GM13977 (cell line): ENCODE data around the gene AFP.

Experiments
- DNase-seq: peaks from one replicate; pipeline ENCODE4 v3.0.0; 2012; ENCODE audit warnings: low spot score
- in situ Hi-C: fragments of 300-500 bp; cut with MboI; formaldehyde crosslinking; loops from one replicate; pipeline ENCODE4 v1.12.0; 2022; ENCODE audit warnings: low sequenced_read_pairs, low pct_unique_long_range_greater_than_20kb, mixed read lengths, inconsistent platforms; ENCODE audit not compliant: unreplicated experiment
- TF ChIP-seq, protein P1 (sequence below): IDR thresholded peaks from 2 replicates; pipeline ENCODE4 v1.5.1; 2012; ENCODE audit warnings: mild to moderate bottlenecking, control low read depth; ENCODE audit not compliant: insufficient read depth; ENCODE audit errors: extremely low read depth, missing control alignments

The AFP gene

DNA sequence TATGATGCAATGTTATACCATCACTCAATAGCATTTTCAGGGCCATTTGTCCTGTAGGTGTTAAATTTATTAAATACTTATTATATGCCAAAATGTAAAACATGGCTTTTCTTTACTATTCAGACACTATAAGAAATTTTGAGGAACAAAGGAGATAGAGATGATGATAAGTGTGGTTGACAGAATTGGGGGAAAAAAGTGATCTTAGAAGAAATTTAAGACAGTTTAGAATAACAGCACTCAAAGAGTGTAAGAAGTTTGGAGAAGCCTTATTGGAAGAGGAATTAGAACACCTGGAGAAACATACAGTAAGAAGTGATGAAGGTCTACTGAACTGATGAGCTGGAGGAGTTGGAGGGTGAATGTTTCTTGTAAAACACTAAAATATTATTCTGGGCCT, 12.8 kb upstream of the AFP start:
- in situ Hi-C loops, result no loop called here
- TF ChIP-seq, protein P1, sequence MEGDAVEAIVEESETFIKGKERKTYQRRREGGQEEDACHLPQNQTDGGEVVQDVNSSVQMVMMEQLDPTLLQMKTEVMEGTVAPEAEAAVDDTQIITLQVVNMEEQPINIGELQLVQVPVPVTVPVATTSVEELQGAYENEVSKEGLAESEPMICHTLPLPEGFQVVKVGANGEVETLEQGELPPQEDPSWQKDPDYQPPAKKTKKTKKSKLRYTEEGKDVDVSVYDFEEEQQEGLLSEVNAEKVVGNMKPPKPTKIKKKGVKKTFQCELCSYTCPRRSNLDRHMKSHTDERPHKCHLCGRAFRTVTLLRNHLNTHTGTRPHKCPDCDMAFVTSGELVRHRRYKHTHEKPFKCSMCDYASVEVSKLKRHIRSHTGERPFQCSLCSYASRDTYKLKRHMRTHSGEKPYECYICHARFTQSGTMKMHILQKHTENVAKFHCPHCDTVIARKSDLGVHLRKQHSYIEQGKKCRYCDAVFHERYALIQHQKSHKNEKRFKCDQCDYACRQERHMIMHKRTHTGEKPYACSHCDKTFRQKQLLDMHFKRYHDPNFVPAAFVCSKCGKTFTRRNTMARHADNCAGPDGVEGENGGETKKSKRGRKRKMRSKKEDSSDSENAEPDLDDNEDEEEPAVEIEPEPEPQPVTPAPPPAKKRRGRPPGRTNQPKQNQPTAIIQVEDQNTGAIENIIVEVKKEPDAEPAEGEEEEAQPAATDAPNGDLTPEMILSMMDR, result no peak
- DNase-seq, result no peak

DNA sequence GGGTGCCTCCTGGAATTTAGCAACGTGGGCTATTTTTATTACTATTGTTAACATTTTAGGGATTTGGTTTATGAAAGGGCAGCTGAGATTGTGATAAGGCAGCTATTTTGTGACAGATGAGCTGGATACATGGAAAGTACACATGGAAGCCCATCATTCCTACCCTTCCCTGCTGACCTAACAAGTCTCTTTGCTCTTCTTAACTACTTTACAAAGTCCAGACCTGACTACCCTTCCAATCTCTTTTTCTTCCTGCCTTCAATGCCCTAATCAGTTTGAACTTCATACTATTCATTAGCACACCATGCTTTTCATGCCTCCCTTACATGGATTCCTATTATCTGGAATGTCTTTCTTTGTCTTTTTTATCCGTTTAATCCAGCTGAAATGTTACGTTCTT, 9.4 kb upstream of the AFP start:
- in situ Hi-C loops, result no loop called here
- TF ChIP-seq, protein P1, result no peak
- no peak for DNase-seq

DNA sequence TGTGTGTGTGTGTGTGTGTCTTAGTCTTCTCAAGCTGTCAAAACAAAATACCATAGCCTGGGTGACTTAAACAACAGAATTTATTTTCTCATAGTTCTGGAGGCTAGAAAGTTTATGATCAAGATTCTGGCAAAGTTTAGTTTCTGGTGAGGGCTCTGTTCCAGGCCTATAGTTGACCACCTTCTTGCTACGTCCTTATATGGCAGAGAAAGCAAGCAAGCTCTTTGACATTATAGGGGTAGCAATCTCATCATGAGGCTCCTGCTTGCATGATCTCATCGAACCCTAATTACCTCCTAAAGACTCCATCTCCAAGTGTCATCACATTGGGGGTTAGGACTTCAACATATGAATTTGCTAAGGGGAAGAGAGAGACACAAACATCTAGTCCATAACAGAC, 6.9 kb upstream of the AFP start:
- in situ Hi-C loops, result no loop called here
- no peak for DNase-seq
- TF ChIP-seq, protein P1, result no peak

DNA sequence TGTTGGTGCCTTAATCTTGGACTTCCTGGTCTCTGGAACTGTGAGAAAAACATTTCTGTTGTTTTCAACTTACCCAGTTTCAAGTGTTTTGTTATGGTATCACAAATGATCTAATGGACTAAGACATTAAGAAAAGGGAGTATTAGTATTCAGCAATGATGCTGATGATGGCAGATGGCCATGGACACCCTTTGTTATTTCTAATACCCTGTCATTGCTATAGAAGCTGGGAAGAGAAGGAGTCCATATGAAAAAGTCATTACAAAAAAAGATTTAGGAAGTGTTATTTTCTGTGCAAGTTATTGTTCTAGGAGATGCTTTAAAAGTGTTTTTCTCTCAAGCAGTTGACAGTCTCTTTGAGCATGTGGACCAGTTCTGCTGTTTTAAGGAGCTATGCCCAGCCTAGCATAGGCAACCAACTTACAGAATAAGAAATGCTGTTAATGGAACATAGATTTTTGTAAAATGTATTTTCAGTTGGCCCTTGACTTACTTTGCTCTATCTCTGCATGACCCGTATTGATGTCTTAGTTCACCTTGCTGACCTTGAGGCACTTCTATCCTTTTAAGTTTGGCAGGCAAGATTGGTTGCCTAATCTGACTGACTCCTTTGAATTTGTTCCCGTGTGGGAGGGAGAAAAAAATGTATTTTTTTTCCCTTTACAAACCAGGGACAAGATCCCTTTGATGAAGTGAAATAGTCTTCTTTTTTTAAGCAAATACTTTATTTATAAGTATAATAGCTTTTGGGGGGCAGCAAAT, 6.0 kb upstream of the AFP start:
- TF ChIP-seq, protein P1, result no peak
- in situ Hi-C loops, result no loop called here
- DNase-seq, result no peak

DNA sequence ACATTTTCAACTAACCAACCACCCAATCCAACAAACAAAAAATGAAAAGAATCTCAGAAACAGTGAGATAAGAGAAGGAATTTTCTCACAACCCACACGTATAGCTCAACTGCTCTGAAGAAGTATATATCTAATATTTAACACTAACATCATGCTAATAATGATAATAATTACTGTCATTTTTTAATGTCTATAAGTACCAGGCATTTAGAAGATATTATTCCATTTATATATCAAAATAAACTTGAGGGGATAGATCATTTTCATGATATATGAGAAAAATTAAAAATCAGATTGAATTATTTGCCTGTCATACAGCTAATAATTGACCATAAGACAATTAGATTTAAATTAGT, 4.2 kb upstream of the AFP start:
- TF ChIP-seq, protein P1, result no peak
- in situ Hi-C loops, result no loop called here

DNA sequence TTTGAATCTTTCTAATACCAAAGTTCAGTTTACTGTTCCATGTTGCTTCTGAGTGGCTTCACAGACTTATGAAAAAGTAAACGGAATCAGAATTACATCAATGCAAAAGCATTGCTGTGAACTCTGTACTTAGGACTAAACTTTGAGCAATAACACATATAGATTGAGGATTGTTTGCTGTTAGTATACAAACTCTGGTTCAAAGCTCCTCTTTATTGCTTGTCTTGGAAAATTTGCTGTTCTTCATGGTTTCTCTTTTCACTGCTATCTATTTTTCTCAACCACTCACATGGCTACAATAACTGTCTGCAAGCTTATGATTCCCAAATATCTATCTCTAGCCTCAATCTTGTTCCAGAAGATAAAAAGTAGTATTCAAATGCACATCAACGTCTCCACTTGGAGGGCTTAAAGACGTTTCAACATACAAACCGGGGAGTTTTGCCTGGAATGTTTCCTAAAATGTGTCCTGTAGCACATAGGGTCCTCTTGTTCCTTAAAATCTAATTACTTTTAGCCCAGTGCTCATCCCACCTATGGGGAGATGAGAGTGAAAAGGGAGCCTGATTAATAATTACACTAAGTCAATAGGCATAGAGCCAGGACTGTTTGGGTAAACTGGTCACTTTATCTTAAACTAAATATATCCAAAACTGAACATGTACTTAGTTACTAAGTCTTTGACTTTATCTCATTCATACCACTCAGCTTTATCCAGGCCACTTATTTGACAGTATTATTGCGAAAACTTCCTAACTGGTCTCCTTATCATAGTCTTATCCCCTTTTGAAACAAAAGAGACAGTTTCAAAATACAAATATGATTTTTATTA, 3.6 kb upstream of the AFP start:
- TF ChIP-seq, protein P1, result no peak
- DNase-seq, result no peak

More for the DNA sequence above, 4.2 kb upstream of the AFP start:
- DNase-seq, result no peak

More for the DNA sequence above, 3.6 kb upstream of the AFP start:
- in situ Hi-C loops, result no loop called here
